H54 (cell line): ENCODE data around the gene TRUB1.

Experiments used
- DNase-seq: peaks from one replicate; pipeline ENCODE4 v3.0.0; 2011; ENCODE audit warnings: low spot score, mixed read lengths; ENCODE audit not compliant: insufficient read length
- FAIRE-seq: peaks from 3 replicates; lab custom pipeline; 2011; peaks lifted over from hg19 to GRCh38; lab: Jason Lieb, UNC
- POLR2A ChIP-seq: IDR thresholded peaks from 2 replicates; pipeline ENCODE4 v1.6.1; 2011; ENCODE audit warnings: low read depth, mild to moderate bottlenecking, low read length

Gene TRUB1

DNA sequence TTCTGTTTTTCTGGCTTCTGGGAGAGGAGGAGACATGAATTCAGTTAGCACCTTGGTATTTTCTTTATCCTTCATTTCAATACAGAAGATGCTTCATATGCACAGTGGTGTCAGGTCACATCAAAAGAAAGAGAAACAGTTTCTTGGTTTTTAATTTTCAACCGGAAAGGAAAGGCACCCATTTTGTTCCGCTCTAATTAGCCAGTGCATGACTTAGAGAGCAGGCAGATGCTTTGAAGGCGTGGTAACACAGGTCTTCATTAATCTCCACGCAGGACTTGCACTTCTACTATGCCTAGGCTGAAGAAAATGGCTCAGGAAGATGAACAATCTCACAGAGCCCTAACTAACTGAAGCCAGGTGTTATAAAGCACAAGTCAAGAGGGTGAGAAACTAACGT lies 84.7 kb downstream of the TRUB1 start:
- DNase-seq (no peak), FAIRE-seq (no peak)
- no peak for TF ChIP-seq POLR2A

DNA sequence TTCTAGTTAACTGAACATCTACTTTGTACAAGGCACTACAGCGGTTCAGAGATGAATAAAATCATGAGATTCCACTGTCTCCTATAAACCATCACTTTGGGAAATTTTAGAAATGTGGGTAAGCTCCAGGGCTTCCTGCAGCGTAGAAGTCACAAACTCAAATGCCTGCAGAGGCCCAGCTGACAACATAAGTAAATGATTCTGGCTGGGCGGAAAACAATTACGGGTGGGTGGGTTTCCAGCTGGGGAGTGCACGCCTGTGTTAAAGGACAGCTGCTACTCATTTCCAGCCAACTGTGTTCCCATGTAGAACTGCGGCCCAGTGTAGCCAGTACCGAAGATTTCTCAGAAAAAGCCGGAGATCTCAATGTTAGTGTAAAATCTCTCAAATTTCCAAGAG lies 85.7 kb downstream of the TRUB1 start:
- DNase-seq (no peak), FAIRE-seq (no peak)
- TF ChIP-seq POLR2A, result no peak

DNA sequence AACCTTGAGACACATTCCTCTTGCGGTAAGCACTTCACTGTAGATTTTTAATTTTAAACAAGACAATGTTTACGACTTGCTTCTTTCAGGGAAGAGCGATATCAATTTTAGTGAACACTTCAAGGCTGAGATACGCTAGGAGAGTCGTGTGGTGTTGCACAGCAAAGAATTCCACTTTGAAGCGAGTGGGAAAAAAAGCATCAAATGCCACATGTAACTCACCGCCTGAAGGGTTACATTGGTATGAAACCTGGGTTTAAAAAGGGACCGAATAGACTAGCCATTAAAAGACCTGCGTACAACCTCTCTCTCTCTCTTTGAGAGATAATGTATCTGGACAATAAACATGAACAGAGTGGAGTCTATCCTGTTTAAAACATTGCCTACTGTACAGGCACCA lies 86.4 kb downstream of the TRUB1 start:
- FAIRE-seq (no peak), DNase-seq (no peak)
- no peak for TF ChIP-seq POLR2A

GRCh38 chr10:115026056-115026745 lies 88.2 kb downstream of the TRUB1 start:
- no peak for FAIRE-seq
- no peak for DNase-seq
- no peak for TF ChIP-seq POLR2A

DNA sequence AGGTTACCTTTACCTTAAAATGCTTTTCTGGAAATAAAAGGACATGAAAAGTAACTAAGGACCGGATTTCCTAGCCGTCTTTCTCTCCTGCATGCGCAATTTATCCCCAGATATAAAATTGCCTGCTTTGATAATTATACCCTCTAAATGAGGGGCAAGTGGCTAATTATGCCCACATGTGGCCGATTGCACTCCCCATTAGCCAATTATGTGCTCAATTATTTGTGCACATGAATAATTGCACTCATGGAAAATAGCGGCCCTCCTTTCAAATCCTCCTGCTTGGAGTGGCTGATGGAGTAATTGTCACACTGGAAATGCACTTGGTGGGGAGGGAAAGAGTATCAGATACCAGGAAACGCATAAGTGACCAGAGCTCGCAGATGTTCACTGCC lies 88.7 kb downstream of the TRUB1 start:
- no peak for TF ChIP-seq POLR2A
- DNase-seq (no peak), FAIRE-seq (no peak)
